Cerebellar nuclear complex (tissue), 1 donor: Measurements from ENCODE around the gene LDLRAD4.
A peak's percentile ranks its signal among the peaks of the same experiment; 100 is the strongest.

ENCODE experiments used
- DNase-seq, 2 experiments: peaks; one replicate each; lab custom pipeline; 2025; lab: John Stamatoyannopoulos, UW

LDLRAD4 gene

GRCh38 chr18:13630716-13631268 lies 412.2 kb downstream of the LDLRAD4 start:
- DNase-seq, result no peak

DNA sequence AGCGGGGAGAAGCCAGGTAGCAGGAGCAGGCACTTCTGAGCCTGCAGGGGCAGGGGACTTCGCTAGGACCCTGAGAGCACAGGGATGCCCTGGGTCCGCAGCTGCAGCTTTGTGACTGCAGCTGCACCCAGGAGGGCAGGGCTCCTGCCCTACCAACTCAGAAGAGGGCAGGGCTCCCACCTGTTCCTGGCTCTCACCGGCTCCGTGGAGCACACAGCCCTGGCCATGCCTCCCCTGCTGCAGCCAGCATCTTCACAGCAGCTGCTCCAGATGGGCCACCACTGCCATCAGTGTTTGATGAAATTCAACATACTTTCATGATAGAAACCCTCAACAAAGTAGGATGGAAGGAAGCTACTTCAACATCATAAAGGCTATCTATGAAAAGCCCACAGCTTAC lies 415.1 kb downstream of the LDLRAD4 start:
- no peak for DNase-seq

- no peak for DNase-seq
Measured at GRCh38 chr18:13635046-13635445, 416.5 kb downstream of the LDLRAD4 start.

DNA sequence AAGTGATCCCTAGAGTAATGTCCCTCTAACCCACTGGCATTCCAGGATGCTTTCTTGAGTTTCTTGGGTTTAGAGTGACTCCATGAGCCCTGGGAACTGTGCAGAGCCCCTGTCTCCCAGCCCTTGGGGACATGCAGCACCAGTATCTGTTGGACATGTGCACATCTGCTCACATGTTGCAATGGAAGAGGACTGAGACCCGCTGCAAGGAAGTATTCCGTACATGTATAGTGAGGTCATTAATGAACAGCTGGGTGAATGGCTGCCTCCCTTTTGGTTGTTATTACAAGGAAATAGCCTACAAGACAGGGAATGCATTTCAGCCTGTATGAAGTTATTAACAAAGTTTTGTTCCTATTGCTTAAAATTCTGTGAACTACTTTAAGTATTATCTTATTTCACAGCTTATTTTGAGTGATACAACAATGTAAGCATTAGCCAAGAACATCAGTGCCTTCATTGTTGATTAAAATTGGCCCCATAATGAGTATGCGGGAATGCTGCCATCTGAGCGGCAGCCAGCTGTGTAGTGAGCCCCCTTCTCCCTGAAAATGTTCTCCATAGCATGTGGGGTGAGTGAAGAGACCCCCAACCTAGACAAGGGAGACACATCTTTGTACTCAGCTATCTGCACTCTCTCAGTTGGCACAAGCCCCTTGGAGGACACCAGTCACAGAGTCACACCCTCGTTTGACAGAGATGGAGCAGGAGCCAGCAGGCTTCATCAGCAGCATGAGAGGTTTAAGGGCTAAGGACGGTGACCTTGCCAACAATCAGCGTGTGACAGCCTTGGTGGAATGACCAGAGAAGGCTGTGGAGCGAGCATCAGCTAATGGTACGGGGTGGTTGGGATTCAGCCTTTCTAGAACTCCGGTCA lies 420.4 kb downstream of the LDLRAD4 start:
- no peak for DNase-seq

GRCh38 chr18:13640266-13640860 lies 421.8 kb downstream of the LDLRAD4 start:
- DNase-seq, result no peak

GRCh38 chr18:13641551-13642439 lies 423.2 kb downstream of the LDLRAD4 start:
- no peak for DNase-seq

- DNase-seq, result no peak
Measured at GRCh38 chr18:13642440-13642827, 423.9 kb downstream of the LDLRAD4 start.

- no peak for DNase-seq
Measured at GRCh38 chr18:13643261-13643751, 424.7 kb downstream of the LDLRAD4 start.

- DNase-seq, result no peak
Measured at GRCh38 chr18:13645093-13645492, 426.5 kb downstream of the LDLRAD4 start.

- no peak for DNase-seq
Measured at GRCh38 chr18:13646633-13647032, 428.1 kb downstream of the LDLRAD4 start.

- DNase-seq, result no peak
Measured at GRCh38 chr18:13647761-13648160, 429.2 kb downstream of the LDLRAD4 start.

GRCh38 chr18:13649397-13650390 lies 431.1 kb downstream of the LDLRAD4 start:
- DNase-seq, result no peak

- peak; percentile 38 to 44 for DNase-seq
Measured at GRCh38 chr18:13653746-13654433, 435.3 kb downstream of the LDLRAD4 start.

- no peak for DNase-seq
Measured at GRCh38 chr18:13657974-13658373, 439.4 kb downstream of the LDLRAD4 start.

DNA sequence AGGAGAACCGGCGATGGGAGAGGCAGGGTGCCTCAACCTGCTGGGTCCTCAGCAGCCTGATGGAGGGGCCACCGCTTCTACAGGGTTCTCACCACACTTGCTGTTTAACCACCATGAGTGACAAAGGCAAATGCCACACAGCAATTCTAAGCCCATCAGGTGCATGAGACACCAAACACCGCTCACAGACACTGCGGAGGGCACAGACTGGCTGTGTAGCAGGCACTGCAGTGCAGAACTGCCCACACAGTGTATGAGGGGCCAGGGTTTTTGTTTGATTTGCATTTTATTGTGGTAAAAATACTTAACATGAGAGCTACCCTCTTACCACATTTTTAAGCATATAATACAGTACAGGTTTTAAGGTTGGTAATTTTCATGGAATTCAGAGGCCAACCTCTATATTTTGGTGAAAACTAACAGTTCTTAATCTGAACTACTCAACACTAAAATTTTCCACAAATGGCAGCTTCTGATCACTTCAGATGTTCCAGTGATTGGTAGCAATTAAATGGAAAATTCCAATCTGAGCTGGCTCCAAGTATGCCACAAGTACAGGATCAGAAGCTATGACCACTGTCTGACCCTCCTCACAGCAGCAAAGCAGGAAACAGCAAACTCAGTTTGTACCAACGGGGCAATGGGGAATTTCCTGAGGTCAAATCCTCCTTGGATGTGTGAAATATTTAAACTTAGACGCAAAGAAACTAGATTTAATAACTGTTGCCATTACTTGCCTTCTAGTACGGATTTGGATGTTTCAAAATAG lies 440.1 kb downstream of the LDLRAD4 start:
- no peak for DNase-seq

DNA sequence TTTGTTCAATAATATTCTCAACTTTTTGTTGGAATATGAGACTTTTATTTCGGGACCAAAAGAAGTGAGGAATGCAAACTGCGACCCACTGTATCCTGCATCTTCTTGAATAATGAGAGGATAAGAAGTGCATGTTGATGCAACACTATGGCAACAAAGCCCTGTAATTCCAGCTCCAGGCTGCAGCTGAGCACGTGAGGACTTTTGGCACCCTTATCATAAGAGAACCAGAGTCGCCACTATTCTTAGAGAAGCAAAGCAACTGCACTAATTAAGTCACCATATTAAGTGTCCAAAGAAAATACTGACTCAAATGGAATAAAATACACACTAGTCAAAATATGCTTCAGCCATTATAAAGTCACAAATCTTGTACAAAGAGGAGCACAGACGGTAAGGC lies 441.9 kb downstream of the LDLRAD4 start:
- DNase-seq, result no peak

DNA sequence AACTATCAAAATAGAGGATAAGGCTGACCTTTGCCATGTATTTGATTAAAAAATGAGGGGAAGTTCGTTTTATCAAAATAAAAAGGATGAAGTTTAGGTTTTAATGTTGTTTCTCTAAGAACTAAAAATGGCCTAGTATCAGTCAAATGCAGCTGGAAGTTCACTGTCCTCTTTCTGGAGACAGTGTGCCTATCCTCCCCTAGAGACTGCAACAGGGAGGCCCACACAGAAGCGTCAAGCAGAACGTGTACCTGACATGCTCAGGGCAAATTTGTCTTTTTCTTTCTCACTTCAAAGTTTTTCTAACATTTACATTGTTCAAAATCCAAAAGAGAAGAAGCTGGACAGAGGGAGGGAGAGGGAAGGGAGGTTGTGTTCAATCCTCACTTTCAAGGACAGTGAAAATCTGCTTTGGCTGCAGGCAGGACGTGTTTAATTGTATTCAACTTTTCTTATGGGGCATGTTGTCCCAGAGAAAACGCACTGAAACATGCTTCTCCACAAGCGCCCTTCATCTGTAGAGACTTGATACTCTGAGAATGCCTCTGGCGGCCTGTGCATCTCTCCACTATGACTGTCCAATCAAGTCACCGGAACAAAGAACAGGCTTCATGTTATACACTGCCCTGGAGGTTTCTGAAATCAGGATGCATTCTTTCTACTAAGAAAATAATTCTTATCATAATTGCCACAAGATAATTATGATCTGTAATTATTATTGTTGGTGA lies 442.7 kb downstream of the LDLRAD4 start:
- no peak for DNase-seq

GRCh38 chr18:13661779-13662256 lies 443.3 kb downstream of the LDLRAD4 start:
- no peak for DNase-seq

GRCh38 chr18:13672657-13673056 lies 454.1 kb downstream of the LDLRAD4 start:
- DNase-seq, result no peak
